Endothelial cell (in vitro differentiated cells): ENCODE data around the gene FAM151B. TPM values are rescaled to one million over a fixed set of nuclear protein-coding genes. Genes with fewer than 3 reads are reported as not detected.

Experiments used
- DNase-seq: peaks from one replicate; pipeline ENCODE4 v3.0.0; 2021; ENCODE audit warnings: low spot score
- H3K27ac Mint-ChIP-seq: one replicate; pipeline ENCODE4 v1.8.0; 2021; ENCODE audit warnings: mixed read lengths, inconsistent platforms; ENCODE audit not compliant: unreplicated experiment
- H3K27me3 Mint-ChIP-seq: one replicate; pipeline ENCODE4 v1.8.0; 2021; ENCODE audit warnings: mild to moderate bottlenecking, moderate library complexity, mixed read lengths, inconsistent platforms; ENCODE audit not compliant: unreplicated experiment
- H3K36me3 Mint-ChIP-seq: one replicate; pipeline ENCODE4 v1.8.0; 2021; ENCODE audit warnings: mild to moderate bottlenecking, low read depth, mixed read lengths, inconsistent platforms; ENCODE audit not compliant: unreplicated experiment
- H3K4me1 Mint-ChIP-seq: one replicate; pipeline ENCODE4 v1.8.0; 2021; ENCODE audit warnings: mild to moderate bottlenecking, mixed read lengths, inconsistent platforms; ENCODE audit not compliant: unreplicated experiment
- H3K4me3 Mint-ChIP-seq: one replicate; pipeline ENCODE4 v1.8.0; 2021; ENCODE audit warnings: mild to moderate bottlenecking, mixed read lengths, inconsistent platforms; ENCODE audit not compliant: unreplicated experiment
- H3K9me3 Mint-ChIP-seq: one replicate; pipeline ENCODE4 v1.8.0; 2021; ENCODE audit warnings: mixed read lengths, inconsistent platforms; ENCODE audit not compliant: unreplicated experiment
- long read RNA-seq: library from polyadenylated mRNA; unstranded; transcript quantifications from one replicate; pipeline ENCODE4 v2.0.0, GENCODE V29; 2020; ENCODE audit not compliant: unreplicated experiment
- total RNA-seq: library from RNA; stranded (reverse); fragmentation: NEBNext Ultra II Directional; extraction: Animal tissue kit (Norgen Biotek cat#: 25700); gene quantifications from one replicate; pipeline ENCODE4 v1.2.1, GENCODE V29; 2021; ENCODE audit not compliant: unreplicated experiment
- TF ChIP-seq, protein P1 (sequence below): fragments of 200-600 bp; sonication (generic); IDR thresholded peaks from one replicate; pipeline ENCODE4 v1.5.0; 2021; ENCODE audit warnings: antibody characterized with exemption; ENCODE audit not compliant: unreplicated experiment

FAM151B gene
- total RNA-seq: 2.1 TPM
- long read RNA-seq: 0 reads

DNA sequence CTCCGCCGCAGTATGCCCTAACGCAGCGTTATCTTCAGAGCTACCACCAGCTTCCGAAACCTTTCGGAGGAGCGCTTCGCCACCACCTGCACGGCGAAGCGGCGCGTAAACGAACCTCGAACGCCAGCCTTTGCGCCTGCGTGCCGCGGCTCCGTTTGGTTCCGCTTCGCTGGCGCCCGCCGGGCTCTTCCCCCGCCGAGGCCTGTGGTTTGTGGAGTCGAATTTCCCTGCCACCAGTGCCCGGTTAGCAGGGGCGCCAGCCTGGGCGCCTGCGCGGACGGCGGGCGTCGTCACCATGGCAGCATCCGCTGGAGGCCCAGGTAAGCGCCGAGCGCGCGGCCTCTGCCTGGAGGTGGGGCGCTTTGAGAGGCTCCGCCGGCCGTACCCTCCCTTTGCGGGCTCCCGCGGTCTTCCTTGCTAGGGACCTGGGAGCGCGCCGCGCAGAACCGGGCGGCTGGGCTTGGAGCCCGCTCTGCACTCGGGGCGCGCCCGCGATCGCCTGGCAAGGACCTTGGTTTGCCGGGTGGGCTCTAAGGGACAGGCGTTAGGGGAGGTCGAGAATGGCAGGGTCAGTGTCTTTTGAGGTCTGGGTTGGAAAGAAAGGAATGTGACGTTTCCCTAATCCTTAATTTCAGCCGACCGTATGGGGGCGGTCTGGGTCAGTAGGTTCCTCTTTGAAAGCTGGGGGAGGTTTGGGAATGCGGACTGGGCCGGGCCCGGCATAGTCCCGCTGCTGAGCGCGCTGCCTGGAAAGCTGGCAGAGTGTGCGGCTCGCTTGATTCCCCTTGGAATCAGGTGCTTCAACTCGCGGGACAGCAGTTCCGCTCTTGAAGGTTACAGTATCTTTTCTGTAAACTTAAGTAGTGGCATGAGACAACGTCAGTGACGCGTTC is at the start of gene FAM151B:
Gene FAM151B, plus strand, starts transcription at position 272 of the 893 bp plus-strand sequence. Its CDS starts 24 bp downstream, at position 296.
- Mint-ChIP-seq H3K4me3 (peak within 1 kb of the TSS; percentile 91), H3K9me3 (no peaks in the 10 kb centered on the region), H3K36me3 (no peaks in the 10 kb centered on the region), H3K4me1 (peaks cover 5% of the 10 kb centered on the region), H3K27ac (peak within 1 kb of the TSS; percentile 62), H3K27me3 (peaks cover 1% of the 10 kb centered on the region)
- TF ChIP-seq, protein P1, sequence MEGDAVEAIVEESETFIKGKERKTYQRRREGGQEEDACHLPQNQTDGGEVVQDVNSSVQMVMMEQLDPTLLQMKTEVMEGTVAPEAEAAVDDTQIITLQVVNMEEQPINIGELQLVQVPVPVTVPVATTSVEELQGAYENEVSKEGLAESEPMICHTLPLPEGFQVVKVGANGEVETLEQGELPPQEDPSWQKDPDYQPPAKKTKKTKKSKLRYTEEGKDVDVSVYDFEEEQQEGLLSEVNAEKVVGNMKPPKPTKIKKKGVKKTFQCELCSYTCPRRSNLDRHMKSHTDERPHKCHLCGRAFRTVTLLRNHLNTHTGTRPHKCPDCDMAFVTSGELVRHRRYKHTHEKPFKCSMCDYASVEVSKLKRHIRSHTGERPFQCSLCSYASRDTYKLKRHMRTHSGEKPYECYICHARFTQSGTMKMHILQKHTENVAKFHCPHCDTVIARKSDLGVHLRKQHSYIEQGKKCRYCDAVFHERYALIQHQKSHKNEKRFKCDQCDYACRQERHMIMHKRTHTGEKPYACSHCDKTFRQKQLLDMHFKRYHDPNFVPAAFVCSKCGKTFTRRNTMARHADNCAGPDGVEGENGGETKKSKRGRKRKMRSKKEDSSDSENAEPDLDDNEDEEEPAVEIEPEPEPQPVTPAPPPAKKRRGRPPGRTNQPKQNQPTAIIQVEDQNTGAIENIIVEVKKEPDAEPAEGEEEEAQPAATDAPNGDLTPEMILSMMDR: no peak
- peak; percentile 86 for DNase-seq

GRCh38 chr5:80438739-80439138 is 49.2 kb upstream of the FAM151B start:
- TF ChIP-seq, protein P1: no peak
- Mint-ChIP-seq H3K27ac (no peak overlapping the region), H3K36me3 (peaks cover 24% of the 10 kb centered on the region), H3K4me1 (no peaks in the 10 kb centered on the region), H3K9me3 (no peaks in the 10 kb centered on the region), H3K4me3 (no peak overlapping the region), H3K27me3 (no peaks in the 10 kb centered on the region)
- DNase-seq: no peak

DNA sequence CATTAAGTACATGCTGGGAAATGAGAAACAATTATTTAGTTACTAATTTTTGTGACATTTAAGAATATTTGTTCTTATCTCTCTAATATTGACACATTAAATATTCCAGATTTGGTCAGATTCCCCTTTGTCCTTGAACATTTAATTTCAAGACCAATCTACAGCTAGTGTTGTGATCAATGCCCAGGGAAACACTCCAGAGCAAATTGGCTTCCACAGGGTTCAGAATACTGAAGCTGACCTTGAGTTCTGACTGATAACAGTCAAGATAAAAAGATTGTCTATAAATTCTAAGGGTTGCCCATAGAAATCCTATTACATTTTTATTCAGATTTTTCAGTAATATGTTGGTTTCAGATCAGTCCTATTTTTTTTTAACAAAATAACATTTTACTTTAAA is 48.7 kb upstream of the FAM151B start:
- no peak overlapping the region for H3K4me3 Mint-ChIP-seq
- H3K9me3 Mint-ChIP-seq: no peaks in the 10 kb centered on the region
- H3K27ac Mint-ChIP-seq: no peak overlapping the region
- H3K36me3 Mint-ChIP-seq: peaks cover 24% of the 10 kb centered on the region
- TF ChIP-seq, protein P1: no peak
- no peak for DNase-seq
- no peaks in the 10 kb centered on the region for H3K4me1 Mint-ChIP-seq
- no peaks in the 10 kb centered on the region for H3K27me3 Mint-ChIP-seq

- peaks cover 15% of the 10 kb centered on the region for H3K36me3 Mint-ChIP-seq
- TF ChIP-seq, protein P1: no peak
- H3K4me3 Mint-ChIP-seq: peak overlapping the region; percentile 13
- no peaks in the 10 kb centered on the region for H3K4me1 Mint-ChIP-seq
- DNase-seq: no peak
- H3K9me3 Mint-ChIP-seq: no peaks in the 10 kb centered on the region
- no peaks in the 10 kb centered on the region for H3K27me3 Mint-ChIP-seq
- no peak overlapping the region for H3K27ac Mint-ChIP-seq
Observed at GRCh38 chr5:80442742-80443141, 45.2 kb upstream of the FAM151B start.

GRCh38 chr5:80453366-80453765 is 34.5 kb upstream of the FAM151B start:
- TF ChIP-seq, protein P1: no peak
- no peaks in the 10 kb centered on the region for H3K4me1 Mint-ChIP-seq
- no peaks in the 10 kb centered on the region for H3K27me3 Mint-ChIP-seq
- peak overlapping the region; percentile 52 for H3K27ac Mint-ChIP-seq
- DNase-seq: no peak
- peaks cover 10% of the 10 kb centered on the region for H3K36me3 Mint-ChIP-seq
- H3K4me3 Mint-ChIP-seq: no peak overlapping the region
- no peaks in the 10 kb centered on the region for H3K9me3 Mint-ChIP-seq
